Stimulated activated CD8-positive, alpha-beta memory T cell treated with anti-CD3 and anti-CD28 coated beads, Interleukin-4, amount 100 ng/mL, for 4 hours (primary cell): ENCODE results near the gene ADSL.

ENCODE experiments used
- DNase-seq, 2 donors: peaks; one replicate each; pipeline ENCODE4 v3.0.0-alpha.2; 2020; ENCODE audit warnings: low read depth in 2 of 2, low spot score in 1 of 2

Gene ADSL

DNA sequence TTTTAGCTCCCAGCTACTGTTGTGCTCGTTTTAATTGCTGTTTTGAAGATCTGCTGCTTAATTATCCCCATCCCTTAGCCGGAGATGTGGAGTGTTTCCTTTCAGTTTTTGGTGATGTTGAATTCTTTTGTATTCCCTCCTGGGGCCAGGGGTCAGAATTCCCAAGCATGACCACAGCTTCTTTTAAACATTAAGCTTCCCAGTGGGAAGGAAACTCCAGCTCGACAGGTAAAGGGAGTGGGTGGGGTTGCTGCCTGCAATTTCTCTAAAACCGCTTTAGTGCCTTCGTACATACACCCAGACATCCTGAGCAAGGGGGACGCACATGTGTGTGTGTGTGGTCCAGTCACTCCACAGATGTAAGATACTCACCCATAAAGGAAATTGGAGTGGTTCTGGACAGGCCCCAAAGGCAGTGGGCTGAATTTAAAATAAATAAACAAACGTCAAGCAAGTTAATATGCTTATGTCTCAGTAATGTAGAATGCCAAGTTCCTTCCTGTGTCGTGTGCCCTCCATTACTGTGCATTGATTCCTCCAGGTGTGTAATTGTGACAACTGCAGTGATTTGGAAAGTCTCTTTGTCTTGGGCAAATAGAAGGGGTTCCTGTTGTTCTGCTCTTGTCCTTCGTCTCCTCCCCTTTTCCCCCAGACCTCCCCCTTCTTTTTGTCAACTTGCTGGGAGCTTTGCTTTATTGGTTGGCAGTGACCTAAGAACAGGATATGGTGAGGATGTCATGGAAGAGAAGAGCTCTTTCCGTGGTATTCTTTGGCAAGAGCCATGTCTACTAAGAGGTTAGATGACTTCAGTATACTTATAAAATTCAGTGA is 19.2 kb upstream of the ADSL start:
- DNase-seq = no peak

DNA sequence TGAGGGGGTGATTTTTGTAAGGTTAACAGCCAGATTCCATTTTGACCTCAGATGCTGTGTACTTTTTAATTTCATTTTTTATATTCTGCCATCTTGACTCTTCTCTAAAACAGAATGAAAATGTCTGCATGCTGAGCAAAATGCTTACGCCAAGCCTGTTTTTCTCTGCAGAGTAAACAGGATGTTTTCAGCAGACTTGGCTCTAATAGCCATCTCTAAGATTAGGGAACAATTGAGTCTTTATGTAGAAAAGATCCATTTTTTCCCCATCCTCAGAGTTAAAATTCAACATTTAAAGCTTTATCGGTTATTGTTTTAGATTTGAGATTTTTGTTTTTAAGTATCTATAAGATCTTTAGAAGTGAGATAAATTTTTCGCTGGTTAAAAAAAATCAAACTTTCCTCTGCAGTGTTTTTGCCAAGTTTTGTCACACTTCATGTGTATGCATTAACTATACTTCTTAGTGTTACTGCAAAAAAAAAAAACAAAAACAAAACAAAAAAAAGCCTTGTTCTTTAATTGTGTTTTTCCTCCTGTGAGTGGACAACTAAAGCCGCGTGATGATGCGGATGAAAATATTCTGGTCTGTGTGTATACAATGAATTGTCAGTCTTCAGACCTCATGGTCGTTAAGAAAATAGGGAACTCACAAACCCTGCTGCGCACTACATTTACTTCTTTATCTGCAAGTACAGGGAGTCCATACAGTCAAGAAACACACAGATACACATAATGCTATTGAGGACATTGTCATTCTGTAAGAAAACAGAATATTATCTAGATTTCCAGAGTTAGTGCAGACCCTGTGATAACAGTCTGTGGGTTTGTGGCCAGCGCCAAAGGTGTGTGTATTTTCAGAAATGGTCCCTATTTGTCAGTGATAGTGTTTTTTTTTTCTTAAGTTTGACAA is 17.5 kb upstream of the ADSL start:
- no peak for DNase-seq

DNA sequence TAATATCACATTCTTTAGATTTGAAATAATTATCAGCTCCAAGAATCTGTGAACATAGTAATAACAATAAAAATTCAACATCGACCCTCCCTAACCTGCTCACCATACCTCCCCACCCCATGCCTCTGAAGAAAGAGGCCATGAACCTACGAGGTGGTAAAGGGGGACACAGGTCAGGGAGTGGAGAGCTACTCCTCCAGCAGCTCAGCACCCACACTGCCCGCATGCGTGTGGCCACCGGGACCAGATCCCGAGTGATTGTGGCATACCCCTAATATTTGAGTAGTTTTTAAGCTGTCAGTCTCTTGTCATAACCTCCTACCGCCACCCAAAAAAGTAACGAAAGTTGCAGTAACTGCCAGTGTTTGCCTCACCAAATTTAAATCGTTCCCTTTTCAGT is 16.8 kb upstream of the ADSL start:
- no peak for DNase-seq

DNA sequence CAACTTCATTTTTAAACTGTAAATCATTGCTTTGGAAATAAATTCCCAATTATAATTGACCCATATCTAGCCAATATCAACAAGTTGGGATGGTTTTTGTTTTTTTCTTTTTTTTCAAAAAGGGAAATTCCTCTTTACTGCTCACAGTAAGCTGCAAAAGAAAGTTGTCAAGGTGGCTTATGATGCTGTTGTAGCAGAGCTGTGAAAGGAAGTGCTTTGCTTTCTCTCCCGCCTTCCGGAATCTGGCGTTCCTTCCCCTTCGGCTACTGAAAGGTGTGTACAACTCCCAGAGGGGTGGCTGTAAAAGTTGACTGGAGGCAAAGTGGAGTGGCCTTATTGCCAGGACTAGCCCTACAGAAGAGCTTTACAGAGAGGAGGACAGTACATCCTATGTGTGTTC is 16.2 kb upstream of the ADSL start:
- no peak for DNase-seq

DNA sequence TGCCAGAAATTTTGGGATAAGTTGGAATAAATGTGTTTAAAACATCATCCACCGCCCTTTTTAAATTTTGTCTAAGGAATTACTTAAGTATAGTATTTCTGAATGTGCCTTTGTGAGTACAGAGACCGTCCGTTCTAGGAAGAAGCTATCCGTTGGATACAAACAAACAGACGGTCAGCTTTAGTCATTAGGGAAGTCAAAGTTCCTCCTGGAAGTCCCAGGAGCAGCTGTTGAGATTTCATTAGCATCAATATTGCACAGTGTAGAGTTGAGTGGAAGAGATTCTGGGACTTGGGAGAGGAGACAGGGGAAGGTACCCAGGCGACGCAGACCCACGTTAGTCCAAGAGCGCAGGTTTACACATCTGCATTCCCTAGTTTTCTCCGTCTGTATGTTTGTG is 15.7 kb upstream of the ADSL start:
- DNase-seq = no peak

DNA sequence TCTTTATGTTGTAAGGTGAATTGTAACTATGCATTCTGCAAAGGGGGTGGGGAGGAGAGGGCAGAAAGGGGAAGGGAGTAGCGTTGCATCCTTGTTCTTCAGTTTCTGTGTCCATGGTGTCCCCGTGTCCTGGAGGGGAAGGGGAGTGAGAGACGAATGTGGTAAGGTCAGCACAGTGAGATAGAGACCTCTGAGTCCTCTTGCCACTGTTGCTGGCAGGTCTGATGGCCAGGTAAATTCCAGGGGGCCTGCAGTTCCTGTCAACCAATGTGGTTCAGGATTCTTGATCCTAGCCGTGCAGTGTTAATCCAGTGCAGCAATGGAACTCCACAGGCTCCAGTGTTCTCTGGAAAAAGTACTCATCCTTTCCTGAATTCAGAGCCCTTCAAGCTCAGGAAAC is 14.6 kb upstream of the ADSL start:
- no peak for DNase-seq

DNA sequence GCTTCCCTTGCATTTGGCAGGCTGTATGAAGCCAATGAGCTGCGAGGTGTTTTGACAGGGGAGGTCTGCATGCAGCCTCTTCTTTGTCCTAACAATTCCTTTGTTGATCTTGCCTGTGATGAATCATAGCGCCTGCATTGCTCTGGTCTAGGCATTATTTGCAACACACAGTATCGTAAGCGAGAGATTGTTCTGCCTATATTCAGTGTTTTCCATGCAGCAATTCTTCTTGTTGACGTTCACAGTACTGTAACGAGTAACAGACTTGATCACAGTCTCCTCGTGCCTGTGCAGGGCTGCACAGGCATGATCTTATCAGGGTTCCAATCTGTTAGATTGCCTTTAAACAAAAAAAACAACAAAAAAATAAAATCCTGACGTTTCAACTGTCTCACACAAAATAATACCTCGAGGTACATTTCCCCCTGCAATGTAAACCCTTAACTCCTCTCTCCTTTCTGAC is 13.9 kb upstream of the ADSL start:
- DNase-seq = no peak

DNA sequence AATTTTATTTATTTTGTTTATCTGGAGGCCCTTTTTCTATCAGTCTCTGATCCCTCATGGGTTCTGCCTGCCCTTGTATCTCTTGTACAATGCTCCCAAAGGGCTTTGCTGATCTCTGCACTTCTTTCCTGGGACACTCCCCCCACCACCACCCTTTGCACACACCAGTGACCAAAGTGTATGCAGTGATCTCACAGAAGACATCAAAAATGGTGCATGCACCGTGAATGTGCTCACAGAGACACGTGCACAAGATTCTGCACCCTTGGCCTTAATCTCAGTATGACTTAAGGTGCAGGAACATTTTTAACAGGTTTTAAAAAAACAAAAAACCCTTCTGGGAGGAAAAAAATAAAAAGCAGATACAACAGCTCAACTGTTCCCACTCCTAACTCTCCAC is 12.2 kb upstream of the ADSL start:
- DNase-seq = no peak

DNA sequence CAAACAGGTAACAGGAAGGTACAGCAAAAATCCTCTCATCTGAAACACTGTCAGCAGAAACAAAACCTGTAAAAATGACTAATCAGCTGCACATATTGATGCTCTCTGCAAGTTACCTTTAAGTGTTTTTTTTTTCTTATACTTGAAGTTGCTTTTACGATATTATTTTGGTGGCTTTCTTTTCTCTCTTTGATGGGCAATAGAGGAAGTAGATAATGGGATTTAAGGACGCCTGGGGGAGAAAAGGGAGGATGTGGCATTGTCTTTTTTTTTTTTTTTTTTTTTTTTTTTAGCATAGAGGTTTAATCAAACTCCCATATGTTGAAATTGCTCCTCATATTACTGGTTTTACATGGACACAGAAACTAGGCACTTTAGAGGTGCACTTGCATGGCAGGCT is 11.4 kb upstream of the ADSL start:
- no peak for DNase-seq

DNA sequence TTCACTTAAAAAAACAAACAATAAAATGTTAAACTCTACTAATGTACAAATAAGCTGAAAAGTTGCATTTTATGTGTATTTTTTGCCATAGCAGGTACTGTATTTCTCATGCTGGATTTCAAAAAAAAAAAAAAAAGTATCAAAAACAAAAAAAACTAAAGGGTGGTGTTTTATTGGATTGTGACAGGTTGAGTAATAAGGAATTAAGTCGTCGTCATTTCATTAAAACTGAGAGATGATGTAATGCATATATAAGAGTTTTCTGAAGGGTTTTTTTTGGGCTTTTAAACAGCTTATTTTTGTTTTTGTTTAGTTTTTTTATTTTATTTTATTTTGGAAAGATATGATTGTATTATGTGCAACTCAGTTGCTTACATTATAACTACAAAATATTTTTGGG is 10.9 kb upstream of the ADSL start:
- DNase-seq = no peak

DNA sequence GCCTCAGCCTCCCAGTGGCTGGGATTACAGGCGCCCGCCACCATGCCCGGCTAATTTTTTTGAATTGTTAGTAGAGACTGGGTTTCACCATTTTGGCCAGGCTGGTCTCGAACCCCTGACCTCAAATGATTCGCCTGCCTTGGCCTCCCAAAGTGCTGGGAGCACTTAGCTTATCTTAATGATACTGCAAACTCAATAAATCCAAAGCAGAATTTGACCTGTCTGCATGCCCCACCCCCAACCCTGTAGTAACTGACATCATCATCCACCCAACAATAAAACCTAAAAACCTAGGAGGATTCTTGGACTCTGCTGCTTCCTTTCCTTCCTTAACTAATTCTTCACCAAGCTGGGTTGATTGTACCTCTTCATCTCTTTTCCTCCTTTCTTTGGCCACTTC is 6.3 kb upstream of the ADSL start:
- DNase-seq = no peak

DNA sequence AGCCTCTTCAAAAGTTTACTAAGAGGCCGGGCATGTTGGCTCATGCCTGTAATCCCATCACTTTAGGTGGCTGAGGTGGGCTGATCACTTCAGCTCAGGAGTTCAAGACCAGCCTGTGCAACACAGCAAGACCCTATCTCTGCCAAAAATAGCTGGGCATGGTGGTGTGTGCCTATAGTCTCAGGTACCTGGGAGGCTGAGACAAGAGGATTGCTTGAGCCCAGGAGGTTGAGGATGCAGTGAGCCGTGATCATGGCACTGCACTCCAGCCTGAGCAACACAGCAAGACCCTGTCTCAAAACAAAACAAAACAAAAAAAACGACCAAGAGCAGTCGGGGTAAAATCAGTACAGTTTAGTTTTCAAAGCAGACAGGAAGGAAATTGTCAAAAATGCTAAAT is 4.7 kb upstream of the ADSL start:
- DNase-seq = no peak

DNA sequence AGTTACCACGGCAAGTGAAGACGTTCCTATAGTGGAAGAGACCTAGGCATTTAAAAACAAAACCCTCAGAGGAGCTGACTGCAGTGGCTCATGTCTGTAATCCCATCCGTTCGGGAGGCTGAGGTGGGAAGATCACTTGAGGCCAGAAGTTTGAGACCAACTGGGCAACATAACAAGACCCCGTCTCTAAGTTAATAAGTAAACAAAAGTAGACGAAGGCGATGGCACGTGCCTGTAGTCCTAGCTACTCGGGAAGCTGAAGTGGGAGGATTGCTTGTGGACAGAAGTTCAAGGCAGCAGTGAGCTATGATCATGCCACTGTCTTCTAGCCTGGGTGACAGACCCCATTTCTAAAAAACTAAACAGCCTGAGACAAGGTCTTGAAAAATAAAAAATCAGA is 3.8 kb upstream of the ADSL start:
- DNase-seq = no peak

DNA sequence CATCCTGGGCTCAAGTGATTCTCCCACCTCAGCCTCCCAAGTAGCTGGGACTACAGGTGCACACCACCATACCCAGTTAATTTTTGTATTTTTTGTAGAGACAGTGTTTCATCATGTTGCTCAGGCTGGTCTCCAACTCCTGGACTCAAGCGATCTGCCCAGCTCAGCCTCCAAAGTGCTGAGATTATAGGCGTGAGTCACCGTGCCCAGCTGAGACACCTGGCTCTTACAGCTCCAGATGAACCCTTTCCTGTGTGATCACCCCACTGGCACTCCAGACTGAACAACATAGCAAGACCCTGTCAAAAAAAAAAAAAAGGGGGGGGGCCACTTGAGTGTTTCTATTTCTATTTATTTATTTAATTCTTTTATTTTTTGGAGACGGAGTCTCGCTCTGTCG is 1.0 kb upstream of the ADSL start:
- no peak for DNase-seq

DNA sequence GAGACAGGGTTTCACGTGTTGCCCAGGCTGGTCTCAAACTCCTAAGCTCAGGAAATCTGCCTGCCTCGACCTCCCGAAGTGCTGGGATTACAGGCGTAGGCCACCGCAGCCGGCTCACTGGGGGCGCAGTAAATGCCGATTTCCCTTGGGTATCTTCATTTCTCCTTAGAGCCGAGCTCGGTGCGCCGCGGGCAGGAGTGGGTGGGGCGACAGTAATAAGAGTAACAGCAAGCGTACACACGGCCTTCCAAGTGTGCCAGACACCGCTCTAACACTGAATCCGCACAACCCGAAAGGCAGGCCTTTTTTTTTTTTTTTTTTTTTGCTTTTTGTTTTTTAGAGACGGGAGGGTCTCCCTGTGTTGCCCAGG is 500 bp upstream of the ADSL start:
- DNase-seq = peak; percentile 16 to 27

DNA sequence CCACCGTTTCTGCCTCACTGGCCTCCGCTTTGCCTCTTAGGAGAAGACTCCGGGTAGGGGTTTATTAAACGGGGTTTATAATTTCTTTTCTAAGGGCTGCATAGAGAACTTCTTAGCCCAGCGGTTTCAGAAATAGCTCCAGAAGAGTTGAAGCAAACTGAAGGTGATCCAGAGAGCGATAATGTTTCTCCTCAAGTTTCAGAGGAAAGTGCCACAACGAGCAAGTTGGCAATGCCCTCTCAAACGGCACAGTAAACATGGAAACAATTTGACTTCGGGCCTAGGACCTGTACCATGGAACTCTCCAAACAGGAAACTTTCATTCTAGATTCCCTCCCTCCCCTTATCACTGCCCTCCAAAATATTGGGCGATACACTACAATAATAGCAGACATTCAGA is 1.0 kb downstream of the ADSL start:
- no peak for DNase-seq

DNA sequence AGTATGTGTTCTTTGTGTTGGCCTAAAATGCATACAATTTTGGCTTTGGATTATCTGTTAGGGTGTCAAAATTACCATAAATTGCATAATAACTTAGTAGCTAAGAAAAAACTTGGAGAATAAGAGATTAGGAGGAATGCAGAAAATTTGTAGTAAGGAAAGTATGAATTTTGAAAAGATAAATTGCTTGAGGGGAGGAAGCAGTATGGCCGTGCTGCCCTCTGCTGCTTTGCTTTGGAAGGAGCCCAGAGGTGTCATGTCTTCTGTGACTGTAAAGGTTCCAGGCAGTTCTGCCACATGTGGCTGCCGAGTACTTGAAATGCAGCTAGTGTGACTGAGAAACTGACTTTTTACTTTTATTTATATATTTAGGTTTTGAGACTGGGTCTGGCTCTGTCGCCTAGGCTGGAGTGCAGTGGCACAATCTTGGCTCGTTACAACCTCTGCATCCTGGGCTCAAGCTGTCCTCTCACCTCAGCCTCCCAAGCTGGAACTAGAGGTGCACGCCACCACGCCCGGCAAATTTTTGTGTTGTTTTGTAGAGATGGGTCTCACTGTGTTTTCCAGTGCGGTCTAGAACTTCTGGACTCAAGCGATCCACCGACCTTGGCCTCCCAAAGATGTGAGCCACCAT is 1.8 kb downstream of the ADSL start:
- DNase-seq = peak; percentile 21 to 35

DNA sequence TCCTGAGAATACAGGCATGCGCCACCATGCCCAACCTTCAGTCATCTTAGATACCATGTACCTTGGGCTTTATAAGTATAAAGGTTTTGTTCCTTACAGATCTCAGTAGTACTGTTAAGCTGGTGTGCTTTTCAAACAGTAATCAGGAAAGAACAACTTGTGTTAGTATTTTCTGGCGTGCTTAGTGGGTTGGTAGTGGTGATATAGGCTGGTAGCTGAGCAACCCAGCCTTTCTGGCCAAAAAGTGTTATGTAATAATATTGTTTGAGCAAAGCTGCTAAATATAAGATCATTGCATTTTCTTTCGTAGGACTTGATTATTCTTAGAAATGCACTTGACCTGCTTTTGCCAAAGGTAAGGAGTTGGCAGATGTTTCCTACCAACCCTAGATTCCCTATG is 6.5 kb downstream of the ADSL start:
- no peak for DNase-seq

DNA sequence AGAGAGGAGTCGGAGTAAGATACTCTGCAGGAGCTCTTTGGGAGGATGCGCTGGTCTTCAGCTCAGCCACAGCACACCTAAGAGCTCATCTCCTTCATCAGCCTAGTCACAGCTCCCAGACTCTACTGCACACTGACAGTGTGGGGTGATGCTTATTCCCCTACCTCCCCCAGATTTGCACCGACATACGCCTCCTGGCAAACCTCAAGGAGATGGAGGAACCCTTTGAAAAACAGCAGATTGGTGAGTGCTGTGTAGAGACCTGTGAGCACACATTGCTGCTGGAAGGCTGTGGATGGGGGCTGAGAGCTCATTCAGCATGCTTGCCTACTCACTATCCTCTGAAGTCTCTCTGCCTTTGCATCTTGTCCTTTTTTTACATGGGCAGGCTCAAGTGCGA is 14.8 kb downstream of the ADSL start:
- no peak for DNase-seq

DNA sequence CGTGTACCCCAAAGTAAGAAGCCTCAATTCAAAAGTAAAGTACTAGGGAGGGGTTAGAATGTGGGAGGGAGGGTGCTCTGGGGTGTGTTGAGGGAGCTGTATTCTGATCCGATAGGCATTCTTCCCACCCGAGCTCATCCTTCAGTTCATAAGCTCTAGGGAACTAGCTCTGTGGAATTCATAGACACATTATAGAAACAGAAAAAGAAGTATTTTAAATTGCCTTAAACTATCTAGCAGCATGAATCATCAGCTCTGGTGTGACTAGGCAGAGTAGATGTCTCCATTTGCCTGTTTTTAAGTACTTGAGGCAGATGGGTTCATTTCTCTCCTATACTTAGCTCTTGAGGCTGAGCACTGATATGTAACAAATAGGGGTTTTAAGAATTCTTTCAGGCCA is 16.8 kb downstream of the ADSL start:
- DNase-seq = no peak

DNA sequence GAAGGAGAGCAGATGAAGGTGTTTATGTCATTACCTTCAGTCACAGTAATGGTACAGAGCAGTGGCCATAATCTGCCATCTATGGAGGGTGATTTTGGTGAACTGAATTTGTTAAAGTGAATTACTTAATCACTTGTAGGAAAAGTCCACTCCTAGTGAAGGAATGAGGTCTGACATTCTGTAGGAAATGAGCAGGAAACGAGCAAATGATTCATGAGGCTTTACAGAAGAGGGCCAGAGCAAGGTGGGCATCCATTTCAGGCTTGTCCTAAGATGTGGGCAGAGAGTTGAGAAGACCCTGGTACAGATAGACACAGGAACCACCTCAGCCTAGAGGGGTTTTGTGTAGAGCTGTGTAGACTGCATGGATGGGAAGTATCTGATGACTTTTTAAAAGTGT is 18.1 kb downstream of the ADSL start:
- DNase-seq = no peak

DNA sequence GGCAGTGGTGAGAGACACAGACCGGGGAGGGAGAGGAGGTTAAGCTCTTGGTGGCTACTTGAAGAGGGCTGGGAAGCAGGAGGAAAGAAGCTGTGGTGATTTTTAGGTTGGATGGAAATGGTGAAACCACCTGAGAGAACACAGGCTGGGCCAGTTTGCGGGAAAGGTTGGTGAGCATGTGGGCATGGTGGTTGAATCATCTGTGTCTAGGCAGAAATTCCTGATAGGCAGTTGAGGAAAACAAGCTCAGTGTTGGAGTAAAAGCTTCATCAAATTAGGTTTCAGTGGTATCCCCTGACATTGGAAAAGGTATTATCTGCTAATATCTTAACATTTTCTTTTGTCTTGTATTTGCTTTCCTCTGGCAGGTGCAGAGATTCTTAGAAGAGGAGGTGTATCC is 19.8 kb downstream of the ADSL start:
- DNase-seq = no peak
